Thyroid gland (tissue), 4 donors: Measurements from ENCODE around the gene TMEM273.

Experiments used
- POLR2A ChIP-seq, 2 donors: fragments of 450-650 bp; IDR thresholded peaks; one replicate each; pipeline ENCODE4 v1.6.1; 2017; ENCODE audit warnings: antibody characterized with exemption in 2 of 2, mild to moderate bottlenecking in 2 of 2, moderate library complexity in 1 of 2
- TF ChIP-seq, protein P1 (sequence below), 6 experiments: fragments of 200-600 bp in 3 of 6; fragments of 450-650 bp in 3 of 6; sonication (generic) in 3 of 6; IDR thresholded peaks; one replicate each; pipeline ENCODE4 v1.5.1; 2016 to 2019; ENCODE audit warnings: antibody characterized with exemption in 6 of 6, mild to moderate bottlenecking in 2 of 6, inconsistent platforms in 1 of 6, moderate library complexity in 1 of 6

DNA sequence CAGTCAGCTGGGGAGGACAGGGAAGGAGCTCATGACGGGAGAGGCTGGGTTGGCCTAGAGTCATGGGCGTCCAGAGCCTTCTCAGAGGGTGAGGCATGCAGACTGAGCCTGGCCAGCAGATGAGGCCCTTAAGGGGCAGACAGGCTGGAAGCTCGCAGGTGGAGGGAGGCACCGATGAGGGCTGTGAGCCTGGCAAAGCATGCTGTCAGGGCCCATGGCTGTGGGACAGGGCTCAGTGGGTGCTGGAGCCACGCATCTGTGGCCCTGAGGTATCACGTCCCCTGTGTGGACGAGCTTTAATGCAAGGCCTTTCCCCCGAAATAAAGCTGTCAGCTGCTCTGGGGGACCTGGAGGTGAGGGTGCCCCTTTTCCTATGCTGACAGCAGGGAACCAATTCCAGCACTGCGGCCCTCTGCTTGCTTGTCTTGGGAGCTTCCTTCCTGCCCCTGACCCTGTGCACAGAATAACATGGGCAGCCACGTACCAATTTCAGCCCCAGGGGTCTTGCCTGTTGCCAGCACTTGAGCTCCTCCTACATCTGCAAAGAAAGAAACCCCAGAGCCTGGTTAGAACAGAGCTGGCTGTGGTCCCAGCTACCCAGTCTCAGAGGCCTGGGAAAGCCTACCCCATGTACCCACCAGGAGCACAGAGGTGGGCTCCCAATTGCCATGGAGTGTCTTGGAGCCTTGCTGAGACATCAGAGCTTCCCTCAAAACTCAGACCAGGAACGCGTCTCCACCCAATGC, 20.6 kb downstream of the TMEM273 start:
- TF ChIP-seq, protein P1, sequence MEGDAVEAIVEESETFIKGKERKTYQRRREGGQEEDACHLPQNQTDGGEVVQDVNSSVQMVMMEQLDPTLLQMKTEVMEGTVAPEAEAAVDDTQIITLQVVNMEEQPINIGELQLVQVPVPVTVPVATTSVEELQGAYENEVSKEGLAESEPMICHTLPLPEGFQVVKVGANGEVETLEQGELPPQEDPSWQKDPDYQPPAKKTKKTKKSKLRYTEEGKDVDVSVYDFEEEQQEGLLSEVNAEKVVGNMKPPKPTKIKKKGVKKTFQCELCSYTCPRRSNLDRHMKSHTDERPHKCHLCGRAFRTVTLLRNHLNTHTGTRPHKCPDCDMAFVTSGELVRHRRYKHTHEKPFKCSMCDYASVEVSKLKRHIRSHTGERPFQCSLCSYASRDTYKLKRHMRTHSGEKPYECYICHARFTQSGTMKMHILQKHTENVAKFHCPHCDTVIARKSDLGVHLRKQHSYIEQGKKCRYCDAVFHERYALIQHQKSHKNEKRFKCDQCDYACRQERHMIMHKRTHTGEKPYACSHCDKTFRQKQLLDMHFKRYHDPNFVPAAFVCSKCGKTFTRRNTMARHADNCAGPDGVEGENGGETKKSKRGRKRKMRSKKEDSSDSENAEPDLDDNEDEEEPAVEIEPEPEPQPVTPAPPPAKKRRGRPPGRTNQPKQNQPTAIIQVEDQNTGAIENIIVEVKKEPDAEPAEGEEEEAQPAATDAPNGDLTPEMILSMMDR (IDR thresholded peaks at IDR 0.05), result no peak
- no peak for TF ChIP-seq POLR2A (IDR thresholded peaks at IDR 0.05)
